CD4-positive, alpha-beta T cell treated with Interferon gamma for 1 hour (primary cell): ENCODE measurements around the gene EEPD1.

Experiments used
- DNase-seq: peaks from one replicate; pipeline ENCODE4 v3.0.0-alpha.2; 2020

Gene EEPD1

DNA sequence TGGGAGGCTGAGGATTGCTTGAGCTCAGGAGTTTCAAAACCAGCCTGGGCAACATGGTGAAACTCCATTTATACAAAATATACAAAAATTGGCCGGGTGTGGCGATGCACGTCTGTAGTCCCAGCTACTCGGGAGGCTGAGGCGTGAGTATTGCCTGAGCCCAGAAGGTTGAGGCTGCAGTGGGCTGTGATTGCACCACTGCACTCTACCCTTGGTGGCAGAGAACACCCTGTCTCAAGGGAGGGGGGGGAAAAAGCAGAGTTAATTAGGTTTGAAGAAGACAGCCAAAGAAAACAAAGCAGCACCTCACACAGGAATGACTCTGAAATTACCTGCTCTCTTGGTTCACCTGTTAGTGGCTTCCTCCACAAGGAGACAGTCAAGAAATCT is 110.0 kb downstream of the EEPD1 start:
- DNase-seq, result no peak

- peak; percentile 60 for DNase-seq
Measured at GRCh38 chr7:36264123-36264801, 111.2 kb downstream of the EEPD1 start.

GRCh38 chr7:36264913-36265516 is 112.0 kb downstream of the EEPD1 start:
- DNase-seq, result no peak

- DNase-seq, result peak; percentile 27
Measured at GRCh38 chr7:36265680-36266079, 112.6 kb downstream of the EEPD1 start.

DNA sequence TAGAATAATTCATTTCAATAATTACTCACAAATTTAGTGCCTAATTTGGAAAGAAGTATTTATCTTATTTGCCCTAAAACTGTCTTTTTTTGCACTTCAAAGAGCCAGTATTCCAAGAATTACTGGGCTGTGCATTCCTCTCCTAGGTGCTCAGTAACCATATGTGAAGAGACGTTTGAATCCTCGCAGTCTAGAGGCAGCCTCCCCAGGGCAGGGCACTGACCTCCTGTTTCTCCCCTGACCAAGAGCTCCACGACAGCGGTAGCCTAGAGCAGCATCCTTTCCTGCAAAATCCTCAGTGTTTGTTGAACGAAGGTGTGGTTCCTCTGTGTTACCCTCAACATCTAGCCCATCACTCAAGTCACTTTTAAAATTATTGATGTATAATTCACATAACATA is 113.1 kb downstream of the EEPD1 start:
- DNase-seq, result no peak

- DNase-seq, result no peak
Measured at GRCh38 chr7:36266683-36267082, 113.6 kb downstream of the EEPD1 start.

DNA sequence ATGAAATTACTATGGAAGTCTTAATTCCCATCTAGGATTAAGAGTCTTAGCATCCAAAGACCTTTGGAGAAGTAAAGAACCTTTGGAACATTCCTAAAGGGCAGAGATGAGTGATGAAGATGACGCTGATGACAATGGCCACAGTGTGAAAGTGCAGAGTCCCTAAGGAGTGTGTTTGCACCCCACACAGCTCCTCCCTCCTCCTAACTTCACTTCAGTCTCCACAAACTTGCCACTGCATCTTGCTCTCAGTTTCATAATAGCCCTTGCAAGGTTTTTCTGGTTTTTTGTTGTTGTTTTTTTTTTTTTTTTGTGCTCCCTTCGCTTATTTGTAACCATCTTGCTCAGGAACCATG is 119.1 kb downstream of the EEPD1 start:
- DNase-seq, result no peak

- no peak for DNase-seq
Measured at GRCh38 chr7:36272567-36273269, 119.7 kb downstream of the EEPD1 start.

- DNase-seq, result no peak
Measured at GRCh38 chr7:36273836-36274235, 120.8 kb downstream of the EEPD1 start.

GRCh38 chr7:36275735-36276284 is 122.8 kb downstream of the EEPD1 start:
- no peak for DNase-seq

GRCh38 chr7:36276428-36277248 is 123.6 kb downstream of the EEPD1 start:
- no peak for DNase-seq

- no peak for DNase-seq
Measured at GRCh38 chr7:36277249-36277542, 124.1 kb downstream of the EEPD1 start.

GRCh38 chr7:36278069-36278619 is 125.1 kb downstream of the EEPD1 start:
- DNase-seq, result no peak

DNA sequence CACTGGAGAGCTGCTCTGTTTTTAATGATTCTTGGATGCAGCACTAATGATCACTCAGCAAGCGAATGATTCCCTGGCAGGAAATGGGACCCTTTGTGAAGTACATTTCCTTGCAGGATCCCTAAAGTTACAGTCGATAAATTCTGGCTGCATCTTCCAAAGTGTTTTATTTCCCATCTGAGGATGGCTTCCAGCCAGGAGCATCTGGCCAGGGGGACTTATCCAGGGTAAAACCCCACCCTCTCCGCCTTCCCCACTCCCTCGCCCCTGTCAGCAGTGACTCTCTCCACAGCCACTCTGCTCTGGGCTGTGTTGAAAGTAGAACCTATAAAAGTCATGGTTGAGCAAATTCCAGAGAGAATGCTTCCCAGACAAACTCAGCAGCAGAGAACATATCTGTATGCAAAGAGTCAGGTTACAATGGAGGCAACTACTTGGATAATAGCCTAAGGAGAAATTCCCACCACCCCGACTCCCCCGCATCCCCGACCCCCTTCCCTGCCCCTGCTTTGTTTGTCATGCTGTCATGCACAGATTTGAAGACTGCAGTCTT is 125.6 kb downstream of the EEPD1 start:
- no peak for DNase-seq

- no peak for DNase-seq
Measured at GRCh38 chr7:36279200-36279925, 126.3 kb downstream of the EEPD1 start.

GRCh38 chr7:36279926-36280315 is 126.9 kb downstream of the EEPD1 start:
- DNase-seq, result no peak

DNA sequence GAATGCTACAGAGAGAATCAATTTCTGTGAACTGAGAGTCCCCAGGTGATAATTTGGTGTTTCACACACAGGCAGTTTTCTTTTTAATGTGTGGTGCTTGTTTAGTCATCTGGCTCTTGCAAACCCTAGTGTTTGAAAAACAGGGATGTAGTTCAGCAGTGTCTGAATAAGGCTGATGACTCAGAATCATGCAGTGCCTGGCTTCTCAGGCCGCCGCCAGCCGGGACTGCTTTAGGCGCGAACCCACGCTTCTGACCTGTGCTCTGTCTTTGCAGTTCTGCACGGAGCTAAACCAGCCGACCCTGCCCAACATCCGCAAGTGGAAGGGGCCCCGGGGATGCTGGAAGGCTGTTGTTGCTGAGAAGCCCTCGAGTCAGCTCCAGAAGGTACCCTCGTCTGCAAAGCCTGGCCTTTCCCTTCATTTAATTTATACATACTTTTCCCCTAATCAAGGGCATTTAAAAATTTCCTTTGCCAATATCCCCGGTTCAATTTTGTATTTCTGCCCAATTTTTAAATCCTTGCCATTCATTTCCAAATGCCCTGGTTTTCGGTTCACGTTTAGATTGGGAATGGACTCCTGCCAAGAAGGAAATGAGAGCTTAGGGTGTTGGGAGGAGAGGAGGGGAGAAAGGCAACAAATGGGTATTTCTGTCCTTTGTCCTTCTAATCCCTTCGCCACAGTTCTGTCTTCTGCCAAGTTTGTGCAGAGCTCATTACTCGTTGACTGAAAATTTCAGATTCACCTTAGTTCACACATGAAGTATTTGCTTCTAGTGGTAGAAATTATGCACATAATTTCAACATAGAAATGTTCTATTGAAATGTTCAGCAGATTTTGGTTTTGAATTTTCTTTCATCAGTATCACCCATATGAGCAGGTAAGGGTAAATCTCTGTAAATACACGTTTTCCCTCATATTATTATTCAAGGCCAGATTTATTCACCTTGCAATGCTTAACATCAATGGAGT is 128.1 kb downstream of the EEPD1 start:
- peak; percentile 40 for DNase-seq

- no peak for DNase-seq
Measured at GRCh38 chr7:36281945-36282717, 129.1 kb downstream of the EEPD1 start.

GRCh38 chr7:36283181-36283580 is 130.1 kb downstream of the EEPD1 start:
- peak; percentile 16 for DNase-seq

- DNase-seq, result peak; percentile 81
Measured at GRCh38 chr7:36283711-36284130, 130.7 kb downstream of the EEPD1 start.
